ENCODE results near the gene RNU6-9.

Gene RNU6-9

DNA sequence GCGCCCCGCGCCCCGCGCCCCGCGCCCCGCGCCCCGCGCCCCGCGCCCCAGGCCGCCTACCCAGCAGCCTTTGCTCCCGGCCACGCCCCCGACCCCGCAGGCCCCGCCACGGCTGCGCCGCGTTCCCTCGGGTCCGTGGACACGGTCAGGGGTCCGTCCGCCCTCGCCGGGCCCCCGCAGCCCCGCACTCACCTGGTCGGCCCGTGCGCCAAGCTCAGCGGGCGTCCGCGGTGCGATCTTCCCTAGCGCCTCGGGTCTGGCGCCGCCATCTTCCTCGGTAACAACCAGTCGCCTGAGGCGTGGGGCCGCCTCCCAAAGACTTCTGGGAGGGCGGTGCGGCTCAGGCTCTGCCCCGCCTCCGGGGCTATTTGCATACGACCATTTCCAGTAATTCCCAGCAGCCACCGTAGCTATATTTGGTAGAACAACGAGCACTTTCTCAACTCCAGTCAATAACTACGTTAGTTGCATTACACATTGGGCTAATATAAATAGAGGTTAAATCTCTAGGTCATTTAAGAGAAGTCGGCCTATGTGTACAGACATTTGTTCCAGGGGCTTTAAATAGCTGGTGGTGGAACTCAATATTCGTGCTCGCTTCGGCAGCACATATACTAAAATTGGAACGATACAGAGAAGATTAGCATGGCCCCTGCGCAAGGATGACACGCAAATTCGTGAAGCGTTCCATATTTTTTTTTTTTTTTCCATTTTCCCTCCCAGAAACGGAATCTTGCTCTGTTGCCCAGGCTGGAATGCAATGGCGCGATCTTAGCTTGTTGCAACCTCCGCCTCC, at the start of gene RNU6-9, which contains the start of gene MED16 (continued):
- TF ChIP-seq ZFHX2 (tag by site-specific recombination; conservative IDR thresholded peaks at IDR 0.05), result no peak
- no peak for TF ChIP-seq ZNF596 (tag by site-specific recombination; IDR thresholded peaks at IDR 0.05)
- no peak for TF ChIP-seq PRDM6 (tag by site-specific recombination; IDR thresholded peaks at IDR 0.05)
- TF ChIP-seq ZNF221 (tag by site-specific recombination; IDR thresholded peaks at IDR 0.05; ENCODE audit: borderline replicate concordance), result no peak
- TF ChIP-seq ZNF521 (tag by site-specific recombination; IDR thresholded peaks at IDR 0.05), result no peak
- no peak for TF ChIP-seq ZNF416 (tag by site-specific recombination; IDR thresholded peaks at IDR 0.05)
- TF ChIP-seq ZNF514 (tag by site-specific recombination; IDR thresholded peaks at IDR 0.05), result no peak
- no peak for TF ChIP-seq ZNF114 (tag by site-specific recombination; IDR thresholded peaks at IDR 0.05)
- TF ChIP-seq ZNF548 (tag by site-specific recombination; IDR thresholded peaks at IDR 0.05), result no peak
- no peak for TF ChIP-seq ZNF202 (tag by site-specific recombination; IDR thresholded peaks at IDR 0.05; ENCODE audit: borderline replicate concordance)
- no peak for TF ChIP-seq ZNF747 (tag by site-specific recombination; IDR thresholded peaks at IDR 0.05)
- no peak for TF ChIP-seq ZNF292 (tag by site-specific recombination; IDR thresholded peaks at IDR 0.05; ENCODE audit: borderline replicate concordance, low read depth)
- no peak for TF ChIP-seq KLF7 (tag by site-specific recombination; IDR thresholded peaks at IDR 0.05; ENCODE audit: borderline replicate concordance)
- TF ChIP-seq ZFP37 (tag by site-specific recombination; IDR thresholded peaks at IDR 0.05), result no peak
- TF ChIP-seq HOXD13 (CRISPR knock-in tag; IDR thresholded peaks at IDR 0.05; ENCODE audit: borderline replicate concordance), result no peak
- TF ChIP-seq ZNF433 (tag by site-specific recombination; IDR thresholded peaks at IDR 0.05; ENCODE audit: low read depth), result no peak
- TF ChIP-seq, protein P1, sequence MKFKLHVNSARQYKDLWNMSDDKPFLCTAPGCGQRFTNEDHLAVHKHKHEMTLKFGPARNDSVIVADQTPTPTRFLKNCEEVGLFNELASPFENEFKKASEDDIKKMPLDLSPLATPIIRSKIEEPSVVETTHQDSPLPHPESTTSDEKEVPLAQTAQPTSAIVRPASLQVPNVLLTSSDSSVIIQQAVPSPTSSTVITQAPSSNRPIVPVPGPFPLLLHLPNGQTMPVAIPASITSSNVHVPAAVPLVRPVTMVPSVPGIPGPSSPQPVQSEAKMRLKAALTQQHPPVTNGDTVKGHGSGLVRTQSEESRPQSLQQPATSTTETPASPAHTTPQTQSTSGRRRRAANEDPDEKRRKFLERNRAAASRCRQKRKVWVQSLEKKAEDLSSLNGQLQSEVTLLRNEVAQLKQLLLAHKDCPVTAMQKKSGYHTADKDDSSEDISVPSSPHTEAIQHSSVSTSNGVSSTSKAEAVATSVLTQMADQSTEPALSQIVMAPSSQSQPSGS (tag by site-specific recombination; IDR thresholded peaks at IDR 0.05; ENCODE audit: low read depth), result no peak
- TF ChIP-seq FEZF1 (tag by site-specific recombination; IDR thresholded peaks at IDR 0.05), result no peak
- no peak for TF ChIP-seq ZNF670 (tag by site-specific recombination; IDR thresholded peaks at IDR 0.05; ENCODE audit: low read depth)
- TF ChIP-seq ZNF629 (tag by site-specific recombination; IDR thresholded peaks at IDR 0.05), result peak; percentile 67
- no peak for TF ChIP-seq ZNF211 (tag by site-specific recombination; IDR thresholded peaks at IDR 0.05; ENCODE audit: low read depth)
- TF ChIP-seq SCRT2 (tag by site-specific recombination; IDR thresholded peaks at IDR 0.05), result no peak
- no peak for TF ChIP-seq ZNF664 (tag by site-specific recombination; IDR thresholded peaks at IDR 0.05)
- TF ChIP-seq ZNF155 (tag by site-specific recombination; IDR thresholded peaks at IDR 0.05), result no peak
- TF ChIP-seq ZBTB7A (tag by site-specific recombination; IDR thresholded peaks at IDR 0.05; ENCODE audit: low read depth), result no peak
- no peak for TF ChIP-seq ZNF423 (tag by site-specific recombination; IDR thresholded peaks at IDR 0.05)
- TF ChIP-seq ZNF558 (tag by site-specific recombination; IDR thresholded peaks at IDR 0.05), result peak; percentile 63; the same call in 1 of the 2 replicates
- no peak for TF ChIP-seq ZNF223 (tag by site-specific recombination; IDR thresholded peaks at IDR 0.05)
- peak; percentile 38; the same call in 1 of the 2 replicates for TF ChIP-seq ZNF24 (tag by site-specific recombination; IDR thresholded peaks at IDR 0.05)
- TF ChIP-seq ZNF658 (tag by site-specific recombination; IDR thresholded peaks at IDR 0.05), result no peak
- no peak for TF ChIP-seq KLF1 (tag by site-specific recombination; IDR thresholded peaks at IDR 0.05)
- peak; percentile 77 for TF ChIP-seq KLF9 (tag by site-specific recombination; IDR thresholded peaks at IDR 0.05; ENCODE audit: low read depth)
- no peak for TF ChIP-seq SCRT1 (tag by site-specific recombination; IDR thresholded peaks at IDR 0.05; ENCODE audit: borderline replicate concordance)
- TF ChIP-seq GLI4 (tag by site-specific recombination; IDR thresholded peaks at IDR 0.05), result no peak
- TF ChIP-seq REST (tag by site-specific recombination; IDR thresholded peaks at IDR 0.05), result no peak
- TF ChIP-seq ZNF510 (tag by site-specific recombination; IDR thresholded peaks at IDR 0.05; ENCODE audit: insufficient replicate concordance), result no peak
- TF ChIP-seq MEIS1 (CRISPR knock-in tag; IDR thresholded peaks at IDR 0.05; ENCODE audit: borderline replicate concordance), result no peak
